Umbilical cord (tissue), 2 donors: ENCODE results near the gene FTSJ1. TPM values are rescaled to one million over a fixed set of nuclear protein-coding genes. Genes with fewer than 3 reads are reported as not detected.

Experiments used
- DNase-seq: peaks from one replicate; pipeline ENCODE4 v3.0.0-alpha.2; 2015; ENCODE audit warnings: low spot score
- total RNA-seq: library from RNA; depleted of rRNA; stranded (reverse); fragments of >200 nt; gene quantifications from one replicate; pipeline ENCODE4 v1.2.3, GENCODE V29; 2014; ENCODE audit warnings: low replicate concordance; ENCODE audit not compliant: insufficient read depth

The FTSJ1 gene
- total RNA-seq, 1 donor from 2014 or later, result 27.7 TPM

- DNase-seq, result no peak
Observed at GRCh38 chrX:48470833-48471118, 5.2 kb upstream of the FTSJ1 start.

GRCh38 chrX:48471504-48471903 is 4.5 kb upstream of the FTSJ1 start:
- peak; percentile 39 for DNase-seq

- no peak for DNase-seq
Observed at GRCh38 chrX:48472225-48472624, 3.8 kb upstream of the FTSJ1 start.

- DNase-seq, result no peak
Observed at GRCh38 chrX:48472851-48473703, 2.9 kb upstream of the FTSJ1 start.

- no peak for DNase-seq
Observed at GRCh38 chrX:48473704-48473990, 2.4 kb upstream of the FTSJ1 start.

- no peak for DNase-seq
Observed at GRCh38 chrX:48474127-48474526, 1.9 kb upstream of the FTSJ1 start.

GRCh38 chrX:48474581-48474980 is 1.4 kb upstream of the FTSJ1 start:
- DNase-seq, result no peak

GRCh38 chrX:48475296-48475695 is 703 bp upstream of the FTSJ1 start:
- no peak for DNase-seq

GRCh38 chrX:48476919-48477318 is 920 bp downstream of the FTSJ1 start:
- no peak for DNase-seq

- no peak for DNase-seq
Observed at GRCh38 chrX:48477960-48478755, 2.2 kb downstream of the FTSJ1 start.

- no peak for DNase-seq
Observed at GRCh38 chrX:48478806-48479205, 2.8 kb downstream of the FTSJ1 start.

- DNase-seq, result no peak
Observed at GRCh38 chrX:48480142-48480541, 4.1 kb downstream of the FTSJ1 start.

- DNase-seq, result no peak
Observed at GRCh38 chrX:48480583-48480982, 4.6 kb downstream of the FTSJ1 start.

- DNase-seq, result no peak
Observed at GRCh38 chrX:48482526-48482925, 6.5 kb downstream of the FTSJ1 start.

GRCh38 chrX:48487362-48487798 is 11.4 kb downstream of the FTSJ1 start:
- DNase-seq, result no peak

GRCh38 chrX:48488034-48488433 is 12.0 kb downstream of the FTSJ1 start:
- no peak for DNase-seq

- no peak for DNase-seq
Observed at GRCh38 chrX:48489296-48489695, 13.3 kb downstream of the FTSJ1 start.

- DNase-seq, result no peak
Observed at GRCh38 chrX:48489892-48490291, 13.9 kb downstream of the FTSJ1 start.

- DNase-seq, result no peak
Observed at GRCh38 chrX:48490661-48491060, 14.7 kb downstream of the FTSJ1 start.

GRCh38 chrX:48491809-48492208 is 15.8 kb downstream of the FTSJ1 start:
- DNase-seq, result no peak

GRCh38 chrX:48492293-48492910 is 16.4 kb downstream of the FTSJ1 start:
- DNase-seq, result no peak

GRCh38 chrX:48493890-48494364 is 17.9 kb downstream of the FTSJ1 start:
- peak; percentile 48 for DNase-seq

GRCh38 chrX:48496660-48497059 is 20.7 kb downstream of the FTSJ1 start:
- DNase-seq, result no peak
